ENCODE results near the gene SFTA2.

SFTA2 gene

DNA sequence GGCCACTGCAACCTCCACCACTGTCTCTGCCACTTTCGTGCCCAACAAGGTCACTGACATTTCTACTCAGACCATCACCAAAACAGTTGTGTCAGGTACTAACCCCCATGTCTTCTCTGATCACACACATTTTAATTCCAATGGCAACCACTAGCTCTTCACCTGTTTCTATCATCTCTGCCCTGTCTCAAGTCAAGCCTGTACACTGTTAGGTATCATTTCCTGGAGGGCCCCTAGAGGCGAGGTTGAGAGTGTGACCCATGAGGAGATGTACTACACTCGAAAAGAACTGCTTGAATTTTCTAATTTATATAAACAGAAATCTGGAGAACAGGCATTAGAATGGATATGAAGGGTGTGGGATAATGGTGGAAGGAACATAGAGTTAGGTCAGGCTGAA is 34.2 kb upstream of the SFTA2 start:
- in situ Hi-C loops (cut with HindIII; ENCODE audit: low sequenced_read_pairs), result no loop called here
- TF ChIP-seq CTCF (IDR thresholded peaks at IDR 0.05; ENCODE audit: low read depth, low read length), result no peak
- no peak for DNase-seq (ENCODE audit: low read depth, low spot score)
- no peak overlapping the region for H3K4me3 ChIP-seq (ENCODE audit: low read depth, low read length)

GRCh38 chr6:30965140-30965601 is 33.2 kb upstream of the SFTA2 start:
- TF ChIP-seq CTCF (IDR thresholded peaks at IDR 0.05; ENCODE audit: low read depth, low read length), result no peak
- no peak for DNase-seq (ENCODE audit: low read depth, low spot score)
- in situ Hi-C loops (cut with HindIII; ENCODE audit: low sequenced_read_pairs), result no loop called here
- H3K4me3 ChIP-seq (ENCODE audit: low read depth, low read length), result no peak overlapping the region

DNA sequence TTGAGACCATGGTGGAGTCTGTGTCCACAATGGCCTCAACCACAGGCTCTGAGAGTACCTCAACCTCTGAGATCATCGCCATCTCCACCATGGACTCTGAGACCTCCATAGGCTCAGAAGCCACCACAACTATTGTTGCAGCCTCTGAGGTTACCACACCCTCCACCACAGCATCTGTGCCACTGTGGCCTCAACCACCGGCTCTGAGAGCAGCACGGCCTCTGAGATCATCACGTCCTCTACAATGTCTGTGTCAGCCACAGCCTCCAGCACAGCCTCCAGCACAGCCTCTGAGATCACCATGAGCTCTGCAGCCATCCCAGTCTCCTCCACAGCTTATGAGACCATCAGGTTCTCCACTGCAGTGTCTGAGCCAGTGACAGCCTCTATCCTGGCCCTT is 32.1 kb upstream of the SFTA2 start:
- in situ Hi-C loops (cut with HindIII; ENCODE audit: low sequenced_read_pairs), result no loop called here
- TF ChIP-seq CTCF (IDR thresholded peaks at IDR 0.05; ENCODE audit: low read depth, low read length), result no peak
- no peak overlapping the region for H3K4me3 ChIP-seq (ENCODE audit: low read depth, low read length)
- DNase-seq (ENCODE audit: low read depth, low spot score), result peak; percentile 65

DNA sequence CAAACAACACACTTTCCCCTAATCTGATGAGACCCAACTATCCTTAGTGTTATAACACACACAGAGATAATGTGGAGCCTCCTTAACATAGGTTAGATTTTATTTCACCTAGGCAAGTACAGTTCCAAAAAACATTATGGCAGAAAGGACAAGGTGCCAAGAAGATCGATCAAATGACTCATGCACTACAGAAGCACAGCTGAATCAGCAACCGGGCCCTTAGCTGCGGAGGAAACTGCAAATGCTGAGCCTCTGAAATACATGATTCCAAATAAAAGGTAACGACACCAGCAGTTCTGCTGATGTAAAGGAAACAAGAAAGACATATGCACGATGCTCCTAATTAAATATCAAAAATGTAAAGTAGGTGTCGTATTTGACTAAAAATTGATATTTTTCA is 31.7 kb upstream of the SFTA2 start:
- in situ Hi-C loops (cut with HindIII; ENCODE audit: low sequenced_read_pairs), result no loop called here
- no peak overlapping the region for H3K4me3 ChIP-seq (ENCODE audit: low read depth, low read length)
- TF ChIP-seq CTCF (IDR thresholded peaks at IDR 0.05; ENCODE audit: low read depth, low read length), result no peak
- DNase-seq (ENCODE audit: low read depth, low spot score), result peak; percentile 67

DNA sequence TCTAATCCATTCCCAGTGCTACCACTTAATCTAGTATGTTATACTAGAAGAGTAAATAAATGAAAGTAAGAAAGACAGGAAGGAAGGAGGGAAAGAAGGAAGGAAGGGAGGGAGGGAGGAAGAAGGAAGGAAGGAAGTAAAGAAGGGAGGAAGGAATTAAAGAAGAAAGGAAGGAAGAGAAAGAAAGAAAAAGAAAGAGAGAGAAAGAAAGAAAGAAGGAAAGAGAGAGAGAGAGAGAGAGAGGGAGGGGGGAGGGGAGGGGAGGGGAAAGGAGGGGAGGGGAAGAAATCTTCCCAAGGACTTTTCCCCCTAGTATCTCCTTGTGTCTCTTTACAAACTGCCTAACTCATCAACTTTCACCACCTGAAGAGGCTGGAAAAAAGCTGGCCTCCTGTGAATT is 30.7 kb upstream of the SFTA2 start:
- no peak overlapping the region for H3K4me3 ChIP-seq (ENCODE audit: low read depth, low read length)
- no peak for TF ChIP-seq CTCF (IDR thresholded peaks at IDR 0.05; ENCODE audit: low read depth, low read length)
- no peak for DNase-seq (ENCODE audit: low read depth, low spot score)
- in situ Hi-C loops (cut with HindIII; ENCODE audit: low sequenced_read_pairs), result no loop called here

- no peak for TF ChIP-seq CTCF (IDR thresholded peaks at IDR 0.05; ENCODE audit: low read depth, low read length)
- H3K4me3 ChIP-seq (ENCODE audit: low read depth, low read length), result no peak overlapping the region
- DNase-seq (ENCODE audit: low read depth, low spot score), result peak; percentile 17
- in situ Hi-C loops (cut with HindIII; ENCODE audit: low sequenced_read_pairs), result no loop called here
Observed at GRCh38 chr6:30960907-30961673, 29.1 kb upstream of the SFTA2 start.

All from astrocyte of the spinal cord (primary cell).